Left cardiac atrium (tissue), 4 donors: ENCODE measurements around the gene KHNYN. TPM values are rescaled to one million over a fixed set of nuclear protein-coding genes. Genes with fewer than 3 reads are reported as not detected.
"Not testable (repeated sequence)": the region's sequence is repeated elsewhere in the genome, so short reads cannot be mapped to it uniquely, and the experiment has no call there.

Experiments
- ATAC-seq, 2 donors: fragments of 200-7000 bp; cut with Tn5 transposase; one replicate each; pipeline ENCODE4 v1.9.1; 2020; ENCODE audit warnings: mild to moderate bottlenecking in 2 of 2, moderate library complexity in 2 of 2
- DNase-seq: peaks from one replicate; pipeline ENCODE4 v3.0.0-alpha.2; 2020
- intact Hi-C, 2 donors: fragments of 100-400 bp; cut with DNase I; formaldehyde crosslinking; loops; one replicate each; pipeline versions ENCODE4 v1.14.1 to v1.15.1; 2022 to 2023
- total RNA-seq, 2 donors: library from RNA; stranded (reverse); fragmentation: NEBNext Ultra II Directional; extraction: Animal tissue kit (Norgen Biotek cat#: 25700); gene quantifications; one replicate each; pipeline ENCODE4 v1.2.1, GENCODE V29; 2021
- donor health status: DM: no; HTN: yes; CAD: no.
- donor health status: DM: no; HTN: yes; CAD: no; lungs with severe emphysema.
- donor health status: DM: yes; HTN: yes; CAD: no.
- donor health status: Dilated cardiomyopathy.

KHNYN gene
- total RNA-seq, 2 donors from 2014 or later: 24.8 to 27.1 TPM

GRCh38 chr14:24434036-24434435 is 4.3 kb downstream of the KHNYN start:
- ATAC-seq (no peak), DNase-seq (no peak)
- intact Hi-C loops: loop anchor here in 1 of 2 donors (5.0 kb wide), 2 partner anchors 67 to 102 kb away; partner anchors contain the start of gene NFATC4

- intact Hi-C loops: loop anchor here in 1 of 2 donors (5.0 kb wide), 2 partner anchors 67 to 102 kb away; partner anchors contain the start of gene NFATC4
- ATAC-seq (no peak), DNase-seq (no peak)
These were observed 4.9 kb downstream of the KHNYN start for GRCh38 chr14:24434676-24435075.

GRCh38 chr14:24435192-24435810 is 5.5 kb downstream of the KHNYN start:
- intact Hi-C loops: no loop called here
- ATAC-seq: no peak
- no peak for DNase-seq

GRCh38 chr14:24435998-24436354 is 6.2 kb downstream of the KHNYN start:
- ATAC-seq: no peak
- intact Hi-C loops: loop anchor here in 1 of 2 donors (2.0 kb wide), 1 partner anchor 103 kb away; no protein-coding TSS in a partner anchor
- DNase-seq: no peak

- intact Hi-C loops: loop anchor here in 1 of 2 donors (2.0 kb wide), 1 partner anchor 104 kb away; no protein-coding TSS in a partner anchor
- DNase-seq (no peak), ATAC-seq (peak; percentile 27 to 65)
These were observed 6.7 kb downstream of the KHNYN start for GRCh38 chr14:24436355-24437019.

GRCh38 chr14:24437020-24437735 is 7.4 kb downstream of the KHNYN start:
- intact Hi-C loops: loop anchor here in 1 of 2 donors (2.0 kb wide), 1 partner anchor 104 kb away; no protein-coding TSS in a partner anchor
- ATAC-seq (no peak), DNase-seq (no peak)

GRCh38 chr14:24437736-24438067 is 7.9 kb downstream of the KHNYN start:
- intact Hi-C loops: loop anchor here in 1 of 2 donors (2.0 kb wide), 1 partner anchor 105 kb away; no protein-coding TSS in a partner anchor
- DNase-seq: no peak
- no peak for ATAC-seq

GRCh38 chr14:24438223-24439097 is 8.7 kb downstream of the KHNYN start:
- ATAC-seq: no peak
- DNase-seq: no peak
- intact Hi-C loops: no loop called here

- no peak for DNase-seq
- intact Hi-C loops: no loop called here
These were observed 9.5 kb downstream of the KHNYN start for GRCh38 chr14:24439257-24439656.

GRCh38 chr14:24439830-24440605 is 10.3 kb downstream of the KHNYN start:
- no peak for ATAC-seq
- intact Hi-C loops: no loop called here
- DNase-seq: no peak

More at GRCh38 chr14:24439257-24439656, 9.5 kb downstream of the KHNYN start:
- ATAC-seq: no peak

GRCh38 chr14:24440606-24441399 is 11.0 kb downstream of the KHNYN start:
- ATAC-seq (no peak), DNase-seq (no peak)
- intact Hi-C loops: no loop called here

GRCh38 chr14:24441485-24441884 is 11.7 kb downstream of the KHNYN start:
- intact Hi-C loops: no loop called here
- no peak for ATAC-seq
- DNase-seq: no peak

- peak in 1 of 2 donors; percentile 2 for ATAC-seq
- no peak for DNase-seq
- intact Hi-C loops: no loop called here
These were observed 12.1 kb downstream of the KHNYN start for GRCh38 chr14:24441904-24442239.

- ATAC-seq (peak; percentile 93), DNase-seq (peak; percentile 98)
- intact Hi-C loops: no loop called here
These were observed 12.7 kb downstream of the KHNYN start, which contains the start of gene SDR39U1 for GRCh38 chr14:24442240-24443052. Gene SDR39U1, minus strand, starts transcription at chr14:24442776. Its CDS starts 7 bp downstream, at chr14:24442769.

- intact Hi-C loops: no loop called here
- DNase-seq (no peak), ATAC-seq (no peak)
These were observed 13.4 kb downstream of the KHNYN start for GRCh38 chr14:24443053-24443665.

- ATAC-seq, intact Hi-C loops, DNase-seq: not testable (repeated sequence)
These were observed 21.1 kb downstream of the KHNYN start for GRCh38 chr14:24450828-24451227.
